ENCODE data around the gene TARS1. TPM values are rescaled to one million over a fixed set of nuclear protein-coding genes. Genes with fewer than 3 reads are reported as not detected.
A peak's percentile ranks its signal among the peaks of the same experiment; 100 is the strongest.

Gene TARS1
- total RNA-seq, 1 experiment from 2014 or later, result 584 TPM

GRCh38 chr5:33468775-33469435 lies 28.1 kb downstream of the TARS1 start:
- ChIA-PET CTCF (interaction anchor here (0.6 to 2.5 kb wide), 7 partner anchors 9 to 1448 kb away, joined by 3 to 32 read pairs (median 8); no protein-coding TSS in a partner anchor), POLR2A (ENCODE audit: unreplicated experiment) (interaction anchor here (1.0 kb wide), 1 partner anchor 12 kb away, joined by 3 read pairs; no protein-coding TSS in a partner anchor)
- no peak for TF ChIP-seq EZH2 (IDR thresholded peaks at IDR 0.05; ENCODE audit: low read depth)
- no peak for TF ChIP-seq CTCF (conservative IDR thresholded peaks at IDR 0.05)
- BruUV-seq (replicated peaks), result no TSS peak
- Histone ChIP-seq H3F3A (ENCODE audit: insufficient read depth, low read depth) (peaks cover 36% of the 10 kb centered on the region), H3K36me3 (ENCODE audit: low read depth) (peaks cover 82% of the 10 kb centered on the region), H3K79me2 (ENCODE audit: low read depth) (no peaks in the 10 kb centered on the region; the same call in 1 of the 2 replicates), H3K27me3 (ENCODE audit: insufficient read depth, low read depth) (no peaks in the 10 kb centered on the region), H3K4me3 (no peak overlapping the region), H3K4me2 (no peak overlapping the region), H4K20me1 (ENCODE audit: insufficient read depth) (peaks cover 32% of the 10 kb centered on the region), H3K4me1 (replicated peaks; ENCODE audit: insufficient read depth) (no peaks in the 10 kb centered on the region), H3K9me2 (ENCODE audit: insufficient read depth) (no peaks in the 10 kb centered on the region), H3K27ac (no peak overlapping the region), H3K9me3 (ENCODE audit: insufficient read depth, low read depth) (no peaks in the 10 kb centered on the region; the same call in 1 of the 2 replicates), H2AFZ (no peak overlapping the region)
- intact Hi-C loops (cut with micrococcal nuclease; ENCODE audit: unreplicated experiment), result no loop called here
- no peak for DNase-seq

- DNase-seq, result peak in 1 of 2 experiments; percentile 30
- peaks cover 23% of the 10 kb centered on the region for H4K20me1 ChIP-seq (ENCODE audit: insufficient read depth)
- H3F3A ChIP-seq (ENCODE audit: insufficient read depth, low read depth), result peaks cover 31% of the 10 kb centered on the region
- no TSS peak for BruUV-seq (replicated peaks)
- TF ChIP-seq EZH2 (IDR thresholded peaks at IDR 0.05; ENCODE audit: low read depth) (no peak), CTCF (conservative IDR thresholded peaks at IDR 0.05) (peak; percentile 48)
- H3K9me3 ChIP-seq (ENCODE audit: insufficient read depth, low read depth), result no peaks in the 10 kb centered on the region; the same call in 1 of the 2 replicates
- no peaks in the 10 kb centered on the region for H3K4me1 ChIP-seq (replicated peaks; ENCODE audit: insufficient read depth)
- ChIA-PET POLR2A (ENCODE audit: unreplicated experiment) (interaction anchor here (0.6 to 0.8 kb wide), 3 partner anchors 12 to 347 kb away, joined by 4 to 10 read pairs (median 5); no protein-coding TSS in a partner anchor), CTCF (interaction anchor here (0.9 to 2.5 kb wide), 2 partner anchors 465 to 499 kb away, joined by 3 to 32 read pairs; no protein-coding TSS in a partner anchor)
- H3K27ac ChIP-seq, result no peak overlapping the region
- H2AFZ ChIP-seq, result no peak overlapping the region
- H3K9me2 ChIP-seq (ENCODE audit: insufficient read depth), result no peaks in the 10 kb centered on the region
- H3K36me3 ChIP-seq (ENCODE audit: low read depth), result peaks cover 76% of the 10 kb centered on the region
- H3K4me3 ChIP-seq, result no peak overlapping the region
- H3K79me2 ChIP-seq (ENCODE audit: low read depth), result no peaks in the 10 kb centered on the region
- intact Hi-C loops (cut with micrococcal nuclease; ENCODE audit: unreplicated experiment), result loop anchor here (1.0 to 2.0 kb wide), 2 partner anchors 464 to 499 kb away; no protein-coding TSS in a partner anchor
- no peak overlapping the region for H3K4me2 ChIP-seq
- no peaks in the 10 kb centered on the region for H3K27me3 ChIP-seq (ENCODE audit: insufficient read depth, low read depth)
Observed at GRCh38 chr5:33470544-33470943, 29.8 kb downstream of the TARS1 start.

DNA sequence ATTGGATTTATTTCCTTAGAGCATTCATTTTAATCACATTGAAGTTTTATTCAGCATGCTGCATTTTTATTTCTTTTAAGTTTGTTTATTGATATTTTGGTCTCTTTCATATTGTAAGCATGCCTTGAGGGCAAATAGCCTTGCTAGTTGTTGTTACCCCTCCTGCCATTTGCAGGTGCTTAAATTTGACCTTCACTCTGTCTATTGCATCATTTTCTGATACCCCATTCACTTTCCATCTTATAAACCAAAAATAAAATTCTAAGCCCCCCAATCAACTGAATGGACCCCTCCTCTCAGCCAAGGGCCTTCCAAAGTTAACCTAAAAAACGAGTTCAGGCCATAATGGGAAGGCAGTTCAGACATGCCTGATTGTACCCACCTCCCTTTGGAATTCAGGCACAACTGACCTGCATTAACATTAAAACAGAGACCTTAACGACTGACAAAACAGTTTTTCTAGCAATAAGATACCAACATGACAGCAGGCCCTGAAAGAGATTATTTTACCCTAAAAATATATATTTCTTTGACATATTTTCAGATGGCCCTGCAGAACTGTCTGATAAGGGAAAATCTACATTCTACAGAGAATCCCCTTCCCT lies 32.1 kb downstream of the TARS1 start:
- DNase-seq, result no peak
- Histone ChIP-seq H2AFZ (no peak overlapping the region), H3K9me3 (ENCODE audit: insufficient read depth, low read depth) (no peaks in the 10 kb centered on the region; the same call in 1 of the 2 replicates), H3K27ac (no peak overlapping the region), H3K36me3 (ENCODE audit: low read depth) (peaks cover 58% of the 10 kb centered on the region), H3K79me2 (ENCODE audit: low read depth) (no peaks in the 10 kb centered on the region), H3K4me1 (replicated peaks; ENCODE audit: insufficient read depth) (no peaks in the 10 kb centered on the region), H3K4me3 (no peak overlapping the region), H4K20me1 (ENCODE audit: insufficient read depth) (peaks cover 8% of the 10 kb centered on the region; the same call in 1 of the 2 replicates), H3K4me2 (no peak overlapping the region), H3F3A (ENCODE audit: insufficient read depth, low read depth) (peaks cover 25% of the 10 kb centered on the region), H3K9me2 (ENCODE audit: insufficient read depth) (no peaks in the 10 kb centered on the region), H3K27me3 (ENCODE audit: insufficient read depth, low read depth) (no peaks in the 10 kb centered on the region)
- intact Hi-C loops (cut with micrococcal nuclease; ENCODE audit: unreplicated experiment), result no loop called here
- CTCF ChIA-PET, result no interaction called here
- POLR2A ChIA-PET (ENCODE audit: unreplicated experiment), result no interaction called here
- no TSS peak for BruUV-seq (replicated peaks)
- no peak for TF ChIP-seq CTCF (conservative IDR thresholded peaks at IDR 0.05)
- TF ChIP-seq EZH2 (IDR thresholded peaks at IDR 0.05; ENCODE audit: low read depth), result no peak

All from PC-9 (cell line).